Measurements from ENCODE around the gene CRTAC1. TPM values are rescaled to one million over a fixed set of nuclear protein-coding genes. Genes with fewer than 3 reads are reported as not detected.
A peak's percentile ranks its signal among the peaks of the same experiment; 100 is the strongest.

The CRTAC1 gene
- total and polyA plus RNA-seq, 9 of the 15 experiments (the other 6 are each of a cell fraction or from before 2014, with no cell fraction given), result not detected

- in situ Hi-C loops (cut with MboI), result no loop called here
- Histone ChIP-seq H3K4me1 (replicated peaks in 1 of 2; ENCODE audit: control insufficient read depth in 2 of 2, insufficient read depth in 2 of 2, low read length in 2 of 2) (no peaks in the 10 kb centered on the region), H3K79me2 (ENCODE audit: control insufficient read depth, insufficient read depth, low read length) (no peaks in the 10 kb centered on the region), H3K27me3 (ENCODE audit: control insufficient read depth in 2 of 2, insufficient read depth in 2 of 2, low read length in 2 of 2) (peaks cover 5 to 30% of the 10 kb centered on the region in 2 experiments; a peak in 3 of 5 replicates), H3K9ac (ENCODE audit: insufficient read depth in 1 of 2, low read depth in 2 of 2, low read length in 2 of 2) (no peak overlapping the region), H3K36me3 (ENCODE audit: control insufficient read depth, insufficient read depth, low read length) (no peaks in the 10 kb centered on the region), H3K9me3 (replicated peaks; ENCODE audit: control insufficient read depth, insufficient read depth, low read depth, low read length) (no peaks in the 10 kb centered on the region), H3K4me3 (no peak overlapping the region), H2AFZ (ENCODE audit: low read depth, low read length) (no peak overlapping the region), H3K9me1 (ENCODE audit: control insufficient read depth, insufficient read depth, low read length) (no peaks in the 10 kb centered on the region), H3K4me2 (ENCODE audit: insufficient read depth, low read length) (no peak overlapping the region), H3K27ac (ENCODE audit: extremely low read depth, low read depth, low read length) (no peak overlapping the region), H4K20me1 (replicated peaks; ENCODE audit: control insufficient read depth, insufficient read depth, low read length) (0 out of 2 replicates have a peak, but pooled peaks cover 3% of the 10 kb centered on the region)
- intact Hi-C loops (cut with micrococcal nuclease), result no loop called here
- ATAC-seq (no peak), DNase-seq (ENCODE audit: extremely low read depth in 1 of 4, low spot score in 3 of 4) (no peak), FAIRE-seq (no peak)
- BruUV-seq (replicated peaks), result no TSS peak
- WGBS (ENCODE audit: insufficient coverage, low coverage, missing lambda C conversion rate), result 0% methylated on average over 2 of the region's 4 CpGs
- no peak for TF ChIP-seq ZC3H4 (CRISPR knock-in tag; IDR thresholded peaks at IDR 0.05; ENCODE audit: borderline replicate concordance)
- TF ChIP-seq RFX5 (IDR thresholded peaks at IDR 0.05; ENCODE audit: low read depth, low read length), result no peak
- no peak for TF ChIP-seq ZNF263 (CRISPR knock-in tag; IDR thresholded peaks at IDR 0.05; ENCODE audit: borderline replicate concordance)
- no peak for TF ChIP-seq ATF2 (CRISPR knock-in tag; IDR thresholded peaks at IDR 0.05)
- POLR2A ChIA-PET, result interaction anchor here (0.6 kb wide), 1 partner anchor 10 kb away, joined by 3 read pairs; no protein-coding TSS in a partner anchor
- CTCF ChIA-PET (ENCODE audit: low intra/inter-chr PET ratio), result no interaction called here
Observed at GRCh38 chr10:98023024-98023423, 7.4 kb downstream of the CRTAC1 start.

- intact Hi-C loops (cut with micrococcal nuclease) (no loop called here), in situ Hi-C loops (cut with MboI) (no loop called here)
- DNase-seq (ENCODE audit: extremely low read depth in 1 of 4, low spot score in 3 of 4), result no peak
- Histone ChIP-seq H4K20me1 (replicated peaks; ENCODE audit: control insufficient read depth, insufficient read depth, low read length) (no peaks in the 10 kb centered on the region), H3K4me2 (ENCODE audit: insufficient read depth, low read length) (no peak overlapping the region), H3K36me3 (ENCODE audit: control insufficient read depth, insufficient read depth, low read length) (no peaks in the 10 kb centered on the region), H3K9ac (ENCODE audit: insufficient read depth in 1 of 2, low read depth in 2 of 2, low read length in 2 of 2) (no peak overlapping the region), H3K9me3 (replicated peaks; ENCODE audit: control insufficient read depth, insufficient read depth, low read depth, low read length) (no peaks in the 10 kb centered on the region), H3K4me3 (no peak overlapping the region), H2AFZ (ENCODE audit: low read depth, low read length) (no peak overlapping the region), H3K4me1 (replicated peaks in 1 of 2; ENCODE audit: control insufficient read depth in 2 of 2, insufficient read depth in 2 of 2, low read length in 2 of 2) (no peaks in the 10 kb centered on the region), H3K27me3 (ENCODE audit: control insufficient read depth in 2 of 2, insufficient read depth in 2 of 2, low read length in 2 of 2) (peaks cover 5 to 38% of the 10 kb centered on the region in 2 experiments; a peak in 3 of 5 replicates), H3K27ac (ENCODE audit: extremely low read depth, low read depth, low read length) (no peak overlapping the region), H3K9me1 (ENCODE audit: control insufficient read depth, insufficient read depth, low read length) (no peaks in the 10 kb centered on the region), H3K79me2 (ENCODE audit: control insufficient read depth, insufficient read depth, low read length) (no peaks in the 10 kb centered on the region)
- BruUV-seq (replicated peaks), result no TSS peak
- no peak for ATAC-seq
- TF ChIP-seq ZBTB5 (IDR thresholded peaks at IDR 0.05) (no peak), CBX1 (IDR thresholded peaks at IDR 0.05; ENCODE audit: low read depth) (no peak), ZNF24 (IDR thresholded peaks at IDR 0.05) (peak; percentile 84), TAL1 (IDR thresholded peaks at IDR 0.05) (no peak), C11orf30 (IDR thresholded peaks at IDR 0.05; ENCODE audit: low read depth) (no peak), ZBTB2 (IDR thresholded peaks at IDR 0.05) (no peak), NFXL1 (CRISPR knock-in tag; IDR thresholded peaks at IDR 0.05) (no peak), EP300 (IDR thresholded peaks at IDR 0.05; ENCODE audit: low read length) (no peak)
- POLR2A ChIA-PET, result no interaction called here
- FAIRE-seq, result no peak
- 0% methylated on average over 1 of the region's 1 CpG for WGBS (ENCODE audit: insufficient coverage, low coverage, missing lambda C conversion rate)
- CTCF ChIA-PET (ENCODE audit: low intra/inter-chr PET ratio), result no interaction called here
Observed at GRCh38 chr10:98020784-98021183, 9.6 kb downstream of the CRTAC1 start.
